Caco-2 (cell line): ENCODE data around the gene PPP1R15B. TPM values are rescaled to one million over a fixed set of nuclear protein-coding genes. Genes with fewer than 3 reads are reported as not detected.

Source experiments
- BruUV-seq: library from RNA; stranded (reverse); fragments of 400-500 nt; replicated peaks from 2 replicates; lab custom pipeline; 2021; lab: Mats Ljungman, UMichigan
- CTCF ChIA-PET: fragments of 300-600 bp; sonication (Branson Sonifier 250); formaldehyde crosslinking; loops from one replicate; lab custom pipeline; 2022; ENCODE audit warnings: antibody characterized with exemption; lab: Charles Lee
- POLR2A ChIA-PET: fragments of 300-600 bp; sonication (Branson Sonifier 250); formaldehyde crosslinking; loops from one replicate; lab custom pipeline; 2022; ENCODE audit warnings: antibody characterized with exemption; lab: Charles Lee
- DNase-seq, 2 experiments: peaks; one replicate each; pipeline versions ENCODE4 v3.0.0 to v3.0.0-alpha.2; 2020 to 2022
- H3K27me3 ChIP-seq: replicated peaks from 2 replicates; pipeline ENCODE4 v1.6.0; 2011; ENCODE audit warnings: low read length; ENCODE audit not compliant: control insufficient read depth, insufficient read depth
- H3K36me3 ChIP-seq: 2 replicates; pipeline ENCODE4 v1.5.1; 2011; ENCODE audit warnings: low read length; ENCODE audit not compliant: control insufficient read depth, insufficient read depth
- H3K4me1 ChIP-seq: fragments of 250-450 bp; sonication (Bioruptor Pico); 2 replicates; pipeline ENCODE4 v1.5.1; 2020; ENCODE audit warnings: mild to moderate bottlenecking
- H3K4me3 ChIP-seq: 2 replicates; pipeline ENCODE4 v1.5.1; 2011; ENCODE audit warnings: low read depth, mild to moderate bottlenecking, control low read depth, low read length
- H3K9me3 ChIP-seq: fragments of 250-450 bp; sonication (Bioruptor Pico); 2 replicates; pipeline ENCODE4 v1.5.1; 2020; ENCODE audit warnings: mild to moderate bottlenecking, moderate library complexity
- H3K27ac Mint-ChIP-seq: one replicate; pipeline ENCODE4 v1.8.0; 2022; ENCODE audit warnings: mixed read lengths; ENCODE audit not compliant: unreplicated experiment
- H3K27me3 Mint-ChIP-seq: one replicate; pipeline ENCODE4 v1.8.0; 2022; ENCODE audit warnings: mixed read lengths; ENCODE audit not compliant: insufficient read depth, unreplicated experiment
- H3K36me3 Mint-ChIP-seq: one replicate; pipeline ENCODE4 v1.8.0; 2022; ENCODE audit warnings: mild to moderate bottlenecking, mixed read lengths; ENCODE audit not compliant: insufficient read depth, unreplicated experiment
- H3K4me1 Mint-ChIP-seq: one replicate; pipeline ENCODE4 v1.8.0; 2022; ENCODE audit warnings: low read depth, mixed read lengths; ENCODE audit not compliant: unreplicated experiment
- H3K4me3 Mint-ChIP-seq: one replicate; pipeline ENCODE4 v1.8.0; 2022; ENCODE audit warnings: mild to moderate bottlenecking, moderate library complexity, mixed read lengths; ENCODE audit not compliant: unreplicated experiment
- H3K9me3 Mint-ChIP-seq: one replicate; pipeline ENCODE4 v1.8.0; 2022; ENCODE audit warnings: mixed read lengths; ENCODE audit not compliant: unreplicated experiment
- CTCF ChIP-seq, 2 experiments: fragments of 200-600 bp in 1 of 2; IDR thresholded peaks; 1 replicate in 1 of 2; 2 replicates in 1 of 2; pipeline versions ENCODE4 v1.5.1 to v1.8.0; 2011 to 2022; ENCODE audit warnings: antibody characterized with exemption in 1 of 2, control low read depth in 1 of 2, inconsistent platforms in 1 of 2, low read depth in 1 of 2, low read length in 1 of 2, mild to moderate bottlenecking in 1 of 2, moderate library complexity in 1 of 2; ENCODE audit not compliant: insufficient read depth in 1 of 2, severe bottlenecking in 1 of 2, unreplicated experiment in 1 of 2
- intact Hi-C: fragments of 100-400 bp; cut with micrococcal nuclease; formaldehyde crosslinking; loops from one replicate; pipeline ENCODE4 v1.10.0; 2022; ENCODE audit not compliant: unreplicated experiment
- total RNA-seq: library from RNA; stranded (reverse); gene quantifications from 2 replicates; pipeline ENCODE4 v1.2.3, GENCODE V29; 2022

Gene PPP1R15B
- total RNA-seq, 1 experiment from 2014 or later = 48.4 TPM

- BruUV-seq = no TSS peak
Measured at GRCh38 chr1:204373911-204374310, 37.7 kb downstream of the PPP1R15B start.

DNA sequence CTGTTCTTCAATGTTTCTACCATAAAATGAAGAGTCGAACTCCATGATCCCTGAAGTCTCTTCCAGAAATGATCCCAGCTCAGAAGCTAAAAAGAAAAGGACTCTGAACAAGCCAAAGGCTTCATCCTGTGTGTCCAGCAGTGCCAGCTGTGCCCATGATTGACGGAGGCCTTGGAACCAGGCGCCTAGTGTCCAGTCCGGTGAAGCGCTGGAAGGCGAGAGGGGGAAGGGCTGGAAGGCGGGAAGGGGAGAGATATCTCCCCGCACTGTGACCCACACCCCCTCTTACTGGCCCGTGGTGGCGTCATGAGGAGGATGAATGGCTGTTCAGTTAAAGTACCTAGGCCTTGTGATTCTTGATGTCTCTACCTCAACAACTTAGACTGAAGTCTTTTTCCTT is 41.4 kb downstream of the PPP1R15B start:
- Histone ChIP-seq H3K9me3 (no peaks in the 10 kb centered on the region), H3K4me1 (no peaks in the 10 kb centered on the region), H3K27me3 (no peaks in the 10 kb centered on the region), H3K36me3 (no peaks in the 10 kb centered on the region; the same call in 1 of the 2 replicates), H3K4me3 (no peak overlapping the region)
- H3K27me3 Mint-ChIP-seq = no peaks in the 10 kb centered on the region
- BruUV-seq = no TSS peak
- no peak for TF ChIP-seq CTCF (IDR thresholded peaks at IDR 0.05; ENCODE audit: insufficient read depth in 1 of 2, low read depth in 1 of 2, low read length in 1 of 2, severe bottlenecking in 1 of 2, unreplicated experiment in 1 of 2)
- CTCF ChIA-PET = no interaction called here
- no peak overlapping the region for H3K27ac Mint-ChIP-seq
- H3K4me1 Mint-ChIP-seq = peaks cover 7% of the 10 kb centered on the region
- POLR2A ChIA-PET = no interaction called here
- intact Hi-C loops = no loop called here
- no peak overlapping the region for H3K4me3 Mint-ChIP-seq
- H3K9me3 Mint-ChIP-seq = no peaks in the 10 kb centered on the region
- H3K36me3 Mint-ChIP-seq = no peaks in the 10 kb centered on the region
- no peak for DNase-seq

More at GRCh38 chr1:204373911-204374310, 37.7 kb downstream of the PPP1R15B start:
- no peak overlapping the region for H3K4me3 ChIP-seq
- no peaks in the 10 kb centered on the region for H3K9me3 Mint-ChIP-seq
- ChIA-PET CTCF (no interaction called here), POLR2A (no interaction called here)
- no peaks in the 10 kb centered on the region for H3K27me3 Mint-ChIP-seq
- no peak for TF ChIP-seq CTCF (IDR thresholded peaks at IDR 0.05; ENCODE audit: insufficient read depth in 1 of 2, low read depth in 1 of 2, low read length in 1 of 2, severe bottlenecking in 1 of 2, unreplicated experiment in 1 of 2)
- intact Hi-C loops = no loop called here
- peaks cover 6% of the 10 kb centered on the region for H3K36me3 Mint-ChIP-seq
- no peak overlapping the region for H3K27ac Mint-ChIP-seq
- H3K4me3 Mint-ChIP-seq = no peak overlapping the region
- no peak for DNase-seq
- H3K27me3 ChIP-seq = no peaks in the 10 kb centered on the region
- H3K9me3 ChIP-seq = no peaks in the 10 kb centered on the region
- H3K4me1 ChIP-seq = peaks cover 14% of the 10 kb centered on the region
- no peaks in the 10 kb centered on the region; the same call in 1 of the 2 replicates for H3K36me3 ChIP-seq
- H3K4me1 Mint-ChIP-seq = peaks cover 7% of the 10 kb centered on the region

- H3K4me3 Mint-ChIP-seq = no peak overlapping the region
- POLR2A ChIA-PET = no interaction called here
Measured at GRCh38 chr1:204368996-204369726, 42.5 kb downstream of the PPP1R15B start.

More at GRCh38 chr1:204368996-204369726, 42.5 kb downstream of the PPP1R15B start:
- H3K4me1 ChIP-seq = peaks cover 6% of the 10 kb centered on the region
- no peaks in the 10 kb centered on the region for H3K27me3 ChIP-seq
- no peak for DNase-seq
- CTCF ChIA-PET = interaction anchor here (0.5 to 1.3 kb wide), 2 partner anchors 29 to 162 kb away, joined by 4 to 6 read pairs; no protein-coding TSS in a partner anchor
- Mint-ChIP-seq H3K27me3 (no peaks in the 10 kb centered on the region), H3K36me3 (peaks cover 5% of the 10 kb centered on the region), H3K4me1 (peaks cover 8% of the 10 kb centered on the region), H3K27ac (no peak overlapping the region), H3K9me3 (no peaks in the 10 kb centered on the region)
- no peak for TF ChIP-seq CTCF (IDR thresholded peaks at IDR 0.05; ENCODE audit: insufficient read depth in 1 of 2, low read depth in 1 of 2, low read length in 1 of 2, severe bottlenecking in 1 of 2, unreplicated experiment in 1 of 2)
- BruUV-seq = no TSS peak
- no peaks in the 10 kb centered on the region; the same call in 1 of the 2 replicates for H3K36me3 ChIP-seq
- H3K9me3 ChIP-seq = no peaks in the 10 kb centered on the region
- H3K4me3 ChIP-seq = no peak overlapping the region
- intact Hi-C loops = no loop called here
